SK-N-SH treated with all-trans-retinoic acid at 6 μM for 48 hours (cell line): ENCODE data around the gene SYNE1.

Experiments used
- ATAC-seq: fragments of 200-7000 bp; cut with Tn5 transposase; 3 replicates; pipeline ENCODE4 v1.9.1; 2020; ENCODE audit warnings: mild to moderate bottlenecking, moderate library complexity
- ARNTL ChIP-seq: fragments of 450-650 bp; formaldehyde crosslinking; IDR thresholded peaks from 2 replicates; pipeline ENCODE4 v1.5.0; 2020; ENCODE audit warnings: low read depth, mild to moderate bottlenecking, moderate library complexity, borderline replicate concordance
- BACH2 ChIP-seq: fragments of 250-450 bp; sonication (Bioruptor Pico); IDR thresholded peaks from 2 replicates; pipeline ENCODE4 v1.9.0; 2021; ENCODE audit warnings: mild to moderate bottlenecking, borderline replicate concordance
- GLIS3 ChIP-seq: fragments of 250-450 bp; sonication (Bioruptor Pico); IDR thresholded peaks from 2 replicates; pipeline ENCODE4 v1.5.0; 2020; ENCODE audit warnings: mild to moderate bottlenecking, moderate library complexity
- ISL1 ChIP-seq: fragments of 250-450 bp; sonication (Bioruptor Pico); IDR thresholded peaks from 2 replicates; pipeline ENCODE4 v2.1.2; 2022; ENCODE audit warnings: mild to moderate bottlenecking, moderate library complexity
- OSR1 ChIP-seq: fragments of 250-450 bp; sonication (Bioruptor Pico); IDR thresholded peaks from 2 replicates; pipeline ENCODE4 v1.8.0; 2022; ENCODE audit warnings: moderate library complexity, mild to moderate bottlenecking, inconsistent platforms
- PPARA ChIP-seq: fragments of 250-450 bp; sonication (Bioruptor Pico); IDR thresholded peaks from 2 replicates; pipeline ENCODE4 v1.5.0; 2020; ENCODE audit warnings: mild to moderate bottlenecking, borderline replicate concordance
- SNAI2 ChIP-seq: fragments of 250-450 bp; sonication (Bioruptor Pico); IDR thresholded peaks from 2 replicates; pipeline ENCODE4 v1.5.0; 2020; ENCODE audit warnings: mild to moderate bottlenecking, moderate library complexity
- ZC3H10 ChIP-seq: fragments of 250-450 bp; sonication (Bioruptor Pico); IDR thresholded peaks from 2 replicates; pipeline ENCODE4 v1.5.1; 2021; ENCODE audit warnings: mild to moderate bottlenecking, moderate library complexity
- ZFP30 ChIP-seq: fragments of 450-650 bp; formaldehyde crosslinking; IDR thresholded peaks from 2 replicates; pipeline ENCODE4 v1.5.0; 2022; ENCODE audit warnings: mild to moderate bottlenecking, moderate library complexity
- ZNF565 ChIP-seq: fragments of 450-650 bp; formaldehyde crosslinking; conservative IDR thresholded peaks from 2 replicates; pipeline ENCODE4 v1.5.0; 2020; ENCODE audit warnings: low read depth, mild to moderate bottlenecking, moderate library complexity
- ZNF70 ChIP-seq: fragments of 450-650 bp; formaldehyde crosslinking; IDR thresholded peaks from 2 replicates; pipeline ENCODE4 v1.5.0; 2020; ENCODE audit warnings: mild to moderate bottlenecking, moderate library complexity
- ZNF8 ChIP-seq: fragments of 450-650 bp; formaldehyde crosslinking; IDR thresholded peaks from 2 replicates; pipeline ENCODE4 v1.5.0; 2020; ENCODE audit warnings: mild to moderate bottlenecking, moderate library complexity
- TF ChIP-seq, protein P1 (sequence below): fragments of 250-450 bp; sonication (Bioruptor Pico); IDR thresholded peaks from 2 replicates; pipeline ENCODE4 v1.5.0; 2020; ENCODE audit warnings: mild to moderate bottlenecking, moderate library complexity
- TF ChIP-seq, protein P2 (sequence below): fragments of 250-450 bp; sonication (Bioruptor Pico); IDR thresholded peaks from 2 replicates; pipeline ENCODE4 v1.5.1; 2020; ENCODE audit warnings: low read depth, mild to moderate bottlenecking, moderate library complexity
- TF ChIP-seq, protein P3 (sequence below): fragments of 250-450 bp; sonication (Bioruptor Pico); IDR thresholded peaks from 2 replicates; pipeline ENCODE4 v1.8.0; 2020; ENCODE audit warnings: mild to moderate bottlenecking, moderate library complexity, borderline replicate concordance
- TF ChIP-seq, protein P4 (sequence below): fragments of 250-450 bp; sonication (Bioruptor Pico); IDR thresholded peaks from 2 replicates; pipeline ENCODE4 v1.5.1; 2021; ENCODE audit warnings: mild to moderate bottlenecking, moderate library complexity

SYNE1 gene

DNA sequence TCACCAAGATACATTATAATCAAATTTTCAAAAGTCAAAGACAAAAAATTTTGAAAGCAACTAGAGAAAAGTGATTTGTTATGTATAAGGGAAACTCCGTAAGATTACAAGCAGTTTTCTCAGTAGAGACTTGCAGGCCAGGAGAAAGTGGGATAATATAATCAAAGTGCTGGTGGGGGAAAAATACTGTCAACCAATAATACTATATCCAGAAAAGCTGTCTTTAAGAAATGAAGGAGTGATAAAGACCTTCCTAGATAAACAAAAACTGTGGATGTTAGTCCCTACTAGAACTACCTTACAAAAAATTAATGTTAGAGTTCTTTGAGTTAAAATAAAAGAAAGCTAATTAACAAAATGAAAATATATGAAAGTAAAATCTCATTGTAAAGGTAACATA is 79.7 kb downstream of the SYNE1 start:
- no peak for ATAC-seq
- TF ChIP-seq ZNF565 (CRISPR knock-in tag) (no peak), BACH2 (CRISPR knock-in tag) (no peak), ZFP30 (CRISPR knock-in tag) (no peak), OSR1 (CRISPR knock-in tag) (no peak), ISL1 (CRISPR knock-in tag) (no peak), ZNF70 (CRISPR knock-in tag) (no peak), ZNF8 (no peak), ARNTL (CRISPR knock-in tag) (no peak)
- TF ChIP-seq, protein P1, sequence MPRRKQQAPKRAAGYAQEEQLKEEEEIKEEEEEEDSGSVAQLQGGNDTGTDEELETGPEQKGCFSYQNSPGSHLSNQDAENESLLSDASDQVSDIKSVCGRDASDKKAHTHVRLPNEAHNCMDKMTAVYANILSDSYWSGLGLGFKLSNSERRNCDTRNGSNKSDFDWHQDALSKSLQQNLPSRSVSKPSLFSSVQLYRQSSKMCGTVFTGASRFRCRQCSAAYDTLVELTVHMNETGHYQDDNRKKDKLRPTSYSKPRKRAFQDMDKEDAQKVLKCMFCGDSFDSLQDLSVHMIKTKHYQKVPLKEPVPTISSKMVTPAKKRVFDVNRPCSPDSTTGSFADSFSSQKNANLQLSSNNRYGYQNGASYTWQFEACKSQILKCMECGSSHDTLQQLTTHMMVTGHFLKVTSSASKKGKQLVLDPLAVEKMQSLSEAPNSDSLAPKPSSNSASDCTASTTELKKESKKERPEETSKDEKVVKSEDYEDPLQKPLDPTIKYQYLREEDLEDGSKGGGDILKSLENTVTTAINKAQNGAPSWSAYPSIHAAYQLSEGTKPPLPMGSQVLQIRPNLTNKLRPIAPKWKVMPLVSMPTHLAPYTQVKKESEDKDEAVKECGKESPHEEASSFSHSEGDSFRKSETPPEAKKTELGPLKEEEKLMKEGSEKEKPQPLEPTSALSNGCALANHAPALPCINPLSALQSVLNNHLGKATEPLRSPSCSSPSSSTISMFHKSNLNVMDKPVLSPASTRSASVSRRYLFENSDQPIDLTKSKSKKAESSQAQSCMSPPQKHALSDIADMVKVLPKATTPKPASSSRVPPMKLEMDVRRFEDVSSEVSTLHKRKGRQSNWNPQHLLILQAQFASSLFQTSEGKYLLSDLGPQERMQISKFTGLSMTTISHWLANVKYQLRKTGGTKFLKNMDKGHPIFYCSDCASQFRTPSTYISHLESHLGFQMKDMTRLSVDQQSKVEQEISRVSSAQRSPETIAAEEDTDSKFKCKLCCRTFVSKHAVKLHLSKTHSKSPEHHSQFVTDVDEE (CRISPR knock-in tag): no peak
- TF ChIP-seq, protein P2, sequence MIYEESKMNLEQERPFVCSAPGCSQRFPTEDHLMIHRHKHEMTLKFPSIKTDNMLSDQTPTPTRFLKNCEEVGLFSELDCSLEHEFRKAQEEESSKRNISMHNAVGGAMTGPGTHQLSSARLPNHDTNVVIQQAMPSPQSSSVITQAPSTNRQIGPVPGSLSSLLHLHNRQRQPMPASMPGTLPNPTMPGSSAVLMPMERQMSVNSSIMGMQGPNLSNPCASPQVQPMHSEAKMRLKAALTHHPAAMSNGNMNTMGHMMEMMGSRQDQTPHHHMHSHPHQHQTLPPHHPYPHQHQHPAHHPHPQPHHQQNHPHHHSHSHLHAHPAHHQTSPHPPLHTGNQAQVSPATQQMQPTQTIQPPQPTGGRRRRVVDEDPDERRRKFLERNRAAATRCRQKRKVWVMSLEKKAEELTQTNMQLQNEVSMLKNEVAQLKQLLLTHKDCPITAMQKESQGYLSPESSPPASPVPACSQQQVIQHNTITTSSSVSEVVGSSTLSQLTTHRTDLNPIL: no peak

DNA sequence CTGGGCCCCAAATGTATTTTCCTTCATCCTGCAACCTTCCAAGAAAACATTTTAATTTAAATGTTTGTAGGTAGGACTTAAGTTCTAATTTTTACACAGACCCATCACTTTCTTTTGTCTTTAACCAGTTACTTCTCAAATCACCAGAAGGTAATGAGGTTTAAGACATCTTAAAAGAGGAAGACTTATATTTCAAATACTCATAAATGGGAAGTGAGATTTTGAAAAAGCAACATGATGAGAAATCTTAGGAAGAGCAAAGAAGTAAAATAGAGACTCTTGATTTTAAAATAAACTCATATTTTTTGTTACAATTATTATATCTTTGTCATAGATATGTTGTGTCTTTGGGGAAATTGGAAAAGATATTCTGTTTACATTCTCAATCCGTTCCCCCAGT is 82.3 kb downstream of the SYNE1 start:
- no peak for ATAC-seq
- no peak for TF ChIP-seq GLIS3 (CRISPR knock-in tag)
- TF ChIP-seq ISL1 (CRISPR knock-in tag): no peak
- TF ChIP-seq ZFP30 (CRISPR knock-in tag): no peak
- no peak for TF ChIP-seq BACH2 (CRISPR knock-in tag)
- TF ChIP-seq, protein P3, sequence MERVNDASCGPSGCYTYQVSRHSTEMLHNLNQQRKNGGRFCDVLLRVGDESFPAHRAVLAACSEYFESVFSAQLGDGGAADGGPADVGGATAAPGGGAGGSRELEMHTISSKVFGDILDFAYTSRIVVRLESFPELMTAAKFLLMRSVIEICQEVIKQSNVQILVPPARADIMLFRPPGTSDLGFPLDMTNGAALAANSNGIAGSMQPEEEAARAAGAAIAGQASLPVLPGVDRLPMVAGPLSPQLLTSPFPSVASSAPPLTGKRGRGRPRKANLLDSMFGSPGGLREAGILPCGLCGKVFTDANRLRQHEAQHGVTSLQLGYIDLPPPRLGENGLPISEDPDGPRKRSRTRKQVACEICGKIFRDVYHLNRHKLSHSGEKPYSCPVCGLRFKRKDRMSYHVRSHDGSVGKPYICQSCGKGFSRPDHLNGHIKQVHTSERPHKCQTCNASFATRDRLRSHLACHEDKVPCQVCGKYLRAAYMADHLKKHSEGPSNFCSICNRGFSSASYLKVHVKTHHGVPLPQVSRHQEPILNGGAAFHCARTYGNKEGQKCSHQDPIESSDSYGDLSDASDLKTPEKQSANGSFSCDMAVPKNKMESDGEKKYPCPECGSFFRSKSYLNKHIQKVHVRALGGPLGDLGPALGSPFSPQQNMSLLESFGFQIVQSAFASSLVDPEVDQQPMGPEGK (CRISPR knock-in tag): no peak
- TF ChIP-seq, protein P1 (CRISPR knock-in tag): no peak
- TF ChIP-seq, protein P2: no peak

DNA sequence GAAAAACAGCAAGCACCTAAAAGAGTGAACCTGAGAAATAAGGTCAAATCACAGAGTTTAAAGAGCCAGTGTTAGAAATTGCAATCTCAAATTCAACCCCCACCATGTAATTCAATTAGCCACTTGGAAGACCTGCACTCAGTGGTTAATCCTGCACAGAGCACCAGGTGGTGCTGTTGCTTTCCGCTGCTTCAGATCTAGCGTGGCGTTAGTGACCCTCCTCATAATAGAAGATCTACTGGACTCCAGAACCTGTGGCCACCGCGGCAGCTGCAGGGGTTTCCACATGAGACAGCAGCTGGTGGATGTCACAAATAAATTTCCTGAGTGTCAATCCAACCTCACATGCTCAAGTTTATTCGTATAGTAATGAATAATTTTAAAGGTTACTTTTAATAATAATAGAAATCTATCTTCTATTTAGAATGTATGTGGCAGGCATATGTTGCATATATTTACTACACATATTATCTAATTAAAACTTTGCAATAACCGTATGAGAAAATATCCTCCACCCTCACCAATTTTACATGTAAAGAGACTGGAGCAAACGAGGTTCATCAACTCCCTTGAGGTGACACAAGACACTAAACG is 84.4 kb downstream of the SYNE1 start:
- TF ChIP-seq PPARA (CRISPR knock-in tag): no peak
- no peak for TF ChIP-seq OSR1 (CRISPR knock-in tag)
- no peak for TF ChIP-seq ISL1 (CRISPR knock-in tag)
- ATAC-seq: peak; percentile 96

DNA sequence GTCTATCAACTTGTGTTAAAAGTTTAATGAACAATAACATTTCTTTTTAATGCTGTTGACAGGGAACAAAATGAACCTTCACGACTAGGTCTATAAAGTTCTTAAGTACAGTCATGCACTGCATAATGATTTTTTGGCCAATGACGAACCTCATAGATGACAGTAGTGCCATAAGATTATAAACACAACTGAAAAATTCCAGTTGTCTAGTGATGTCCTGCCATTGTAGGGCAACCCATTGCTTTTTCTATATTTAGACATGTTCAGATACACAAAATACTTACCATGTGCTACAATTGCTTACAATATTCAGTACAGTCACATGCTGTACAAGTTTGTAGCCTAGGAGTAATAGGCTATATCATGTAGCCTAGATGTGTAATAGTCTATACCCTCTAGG is 93.6 kb downstream of the SYNE1 start:
- ATAC-seq: no peak
- no peak for TF ChIP-seq ZNF70 (CRISPR knock-in tag)
- TF ChIP-seq SNAI2 (CRISPR knock-in tag): no peak
- no peak for TF ChIP-seq ZC3H10 (CRISPR knock-in tag)
- TF ChIP-seq BACH2 (CRISPR knock-in tag): no peak
- no peak for TF ChIP-seq GLIS3 (CRISPR knock-in tag)
- TF ChIP-seq, protein P4, sequence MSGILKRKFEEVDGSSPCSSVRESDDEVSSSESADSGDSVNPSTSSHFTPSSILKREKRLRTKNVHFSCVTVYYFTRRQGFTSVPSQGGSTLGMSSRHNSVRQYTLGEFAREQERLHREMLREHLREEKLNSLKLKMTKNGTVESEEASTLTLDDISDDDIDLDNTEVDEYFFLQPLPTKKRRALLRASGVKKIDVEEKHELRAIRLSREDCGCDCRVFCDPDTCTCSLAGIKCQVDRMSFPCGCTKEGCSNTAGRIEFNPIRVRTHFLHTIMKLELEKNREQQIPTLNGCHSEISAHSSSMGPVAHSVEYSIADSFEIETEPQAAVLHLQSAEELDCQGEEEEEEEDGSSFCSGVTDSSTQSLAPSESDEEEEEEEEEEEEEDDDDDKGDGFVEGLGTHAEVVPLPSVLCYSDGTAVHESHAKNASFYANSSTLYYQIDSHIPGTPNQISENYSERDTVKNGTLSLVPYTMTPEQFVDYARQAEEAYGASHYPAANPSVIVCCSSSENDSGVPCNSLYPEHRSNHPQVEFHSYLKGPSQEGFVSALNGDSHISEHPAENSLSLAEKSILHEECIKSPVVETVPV (CRISPR knock-in tag): no peak
- TF ChIP-seq, protein P3 (CRISPR knock-in tag): no peak
- TF ChIP-seq ZNF8: no peak
- TF ChIP-seq, protein P1 (CRISPR knock-in tag): no peak
